Central memory CD8-positive, alpha-beta T cell (primary cell): Measurements from ENCODE around the gene HRC.

ENCODE experiments used
- ATAC-seq: fragments of 150-1000 bp; cut with Tn5 transposase; replicated peaks from 2 replicates; pipeline ENCODE4 v1.10.0; 2022; ENCODE audit warnings: mild to moderate bottlenecking, moderate FRiP score, moderate number of reproducible peaks; ENCODE audit not compliant: poor library complexity, severe bottlenecking; ENCODE audit errors: extremely low read depth
- DNase-seq, 2 donors: peaks; one replicate each; pipeline ENCODE4 v3.0.0; 2021; ENCODE audit warnings: low spot score in 2 of 2
- H3K27ac Mint-ChIP-seq: one replicate; pipeline ENCODE4 v1.8.0; 2022; ENCODE audit warnings: low read depth, mild to moderate bottlenecking, moderate library complexity, mixed read lengths
- H3K27me3 Mint-ChIP-seq: one replicate; pipeline ENCODE4 v1.8.0; 2022; ENCODE audit warnings: mixed read lengths
- H3K36me3 Mint-ChIP-seq: one replicate; pipeline ENCODE4 v1.8.0; 2022; ENCODE audit warnings: mild to moderate bottlenecking, moderate library complexity, mixed read lengths; ENCODE audit not compliant: insufficient read depth
- H3K4me1 Mint-ChIP-seq: one replicate; pipeline ENCODE4 v1.8.0; 2022; ENCODE audit warnings: mixed read lengths
- H3K4me3 Mint-ChIP-seq: one replicate; pipeline ENCODE4 v1.8.0; 2022; ENCODE audit warnings: mild to moderate bottlenecking, moderate library complexity, mixed read lengths
- H3K9me3 Mint-ChIP-seq: one replicate; pipeline ENCODE4 v1.8.0; 2022; ENCODE audit warnings: mixed read lengths

HRC gene, protein sequence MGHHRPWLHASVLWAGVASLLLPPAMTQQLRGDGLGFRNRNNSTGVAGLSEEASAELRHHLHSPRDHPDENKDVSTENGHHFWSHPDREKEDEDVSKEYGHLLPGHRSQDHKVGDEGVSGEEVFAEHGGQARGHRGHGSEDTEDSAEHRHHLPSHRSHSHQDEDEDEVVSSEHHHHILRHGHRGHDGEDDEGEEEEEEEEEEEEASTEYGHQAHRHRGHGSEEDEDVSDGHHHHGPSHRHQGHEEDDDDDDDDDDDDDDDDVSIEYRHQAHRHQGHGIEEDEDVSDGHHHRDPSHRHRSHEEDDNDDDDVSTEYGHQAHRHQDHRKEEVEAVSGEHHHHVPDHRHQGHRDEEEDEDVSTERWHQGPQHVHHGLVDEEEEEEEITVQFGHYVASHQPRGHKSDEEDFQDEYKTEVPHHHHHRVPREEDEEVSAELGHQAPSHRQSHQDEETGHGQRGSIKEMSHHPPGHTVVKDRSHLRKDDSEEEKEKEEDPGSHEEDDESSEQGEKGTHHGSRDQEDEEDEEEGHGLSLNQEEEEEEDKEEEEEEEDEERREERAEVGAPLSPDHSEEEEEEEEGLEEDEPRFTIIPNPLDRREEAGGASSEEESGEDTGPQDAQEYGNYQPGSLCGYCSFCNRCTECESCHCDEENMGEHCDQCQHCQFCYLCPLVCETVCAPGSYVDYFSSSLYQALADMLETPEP

DNA sequence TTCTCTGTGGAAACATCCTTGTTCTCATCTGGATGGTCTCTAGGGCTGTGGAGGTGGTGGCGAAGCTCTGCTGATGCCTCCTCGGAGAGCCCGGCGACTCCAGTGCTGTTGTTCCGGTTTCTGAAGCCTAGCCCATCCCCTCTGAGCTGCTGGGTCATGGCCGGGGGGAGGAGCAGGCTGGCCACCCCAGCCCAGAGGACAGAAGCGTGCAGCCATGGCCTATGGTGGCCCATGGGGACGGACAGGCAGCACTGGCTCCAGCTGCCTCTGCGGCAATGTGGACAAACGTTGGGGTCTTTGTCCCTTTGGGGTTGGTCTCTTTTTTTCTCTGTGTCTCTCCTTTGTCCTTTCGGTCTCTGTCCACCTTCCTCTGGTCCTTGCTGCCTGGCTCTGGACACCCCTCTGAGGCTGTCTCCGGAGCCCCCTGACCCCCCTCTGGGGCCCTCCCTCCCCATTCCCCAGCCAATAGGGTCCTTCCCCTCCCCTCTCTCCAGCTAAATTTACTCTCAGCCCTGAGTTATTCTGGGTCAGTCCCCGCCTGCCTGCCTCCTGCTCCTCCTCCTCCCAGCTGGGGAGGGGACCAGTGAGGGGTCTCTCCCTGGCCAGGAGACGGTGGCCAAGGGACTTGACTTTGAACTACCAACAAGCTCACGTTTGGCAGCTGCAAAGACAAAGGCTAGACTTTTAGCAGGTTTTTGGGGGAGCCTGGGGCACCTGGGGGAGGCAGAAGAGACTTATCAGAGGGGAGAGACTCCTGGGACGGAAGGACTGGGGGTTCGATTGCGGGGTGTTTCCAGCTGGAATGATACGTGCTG, at the start of gene HRC:
Gene HRC, minus strand, starts transcription at position 392 of the 815 bp plus-strand sequence. Its CDS starts 159 bp downstream, at position 233.
- Mint-ChIP-seq H3K4me1 (peaks cover 17% of the 10 kb centered on the region), H3K36me3 (peaks cover 2% of the 10 kb centered on the region), H3K27ac (peak within 1 kb of the TSS; percentile 58), H3K9me3 (peaks cover 8% of the 10 kb centered on the region), H3K27me3 (peaks cover 89% of the 10 kb centered on the region), H3K4me3 (no peak within 1 kb of the TSS)
- no peak for DNase-seq
- no peak for ATAC-seq

DNA sequence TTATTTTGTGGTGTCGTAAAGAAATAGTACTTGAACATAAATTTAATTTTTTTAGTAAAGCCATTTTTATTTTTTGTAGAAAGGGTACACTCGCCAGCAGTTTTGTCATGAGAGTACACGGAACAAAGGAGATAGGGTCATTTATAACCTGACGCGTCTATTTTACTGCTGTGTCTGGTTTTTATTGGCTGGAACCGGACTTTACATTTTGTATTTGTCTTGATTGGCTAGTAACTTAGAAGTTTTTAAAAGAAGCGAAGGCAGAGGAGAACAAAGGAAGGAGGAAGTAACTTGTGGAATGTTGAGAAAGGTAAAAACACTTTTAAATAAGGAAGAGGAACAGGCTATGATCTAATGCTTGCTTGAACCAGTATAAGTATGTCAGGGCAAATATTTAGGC, 45.8 kb upstream of the HRC start:
- H3K4me3 Mint-ChIP-seq = no peak overlapping the region
- ATAC-seq (no peak), DNase-seq (no peak)
- H3K27me3 Mint-ChIP-seq = peaks cover 7% of the 10 kb centered on the region
- H3K36me3 Mint-ChIP-seq = no peaks in the 10 kb centered on the region
- no peaks in the 10 kb centered on the region for H3K9me3 Mint-ChIP-seq
- H3K27ac Mint-ChIP-seq = no peak overlapping the region
- no peaks in the 10 kb centered on the region for H3K4me1 Mint-ChIP-seq

DNA sequence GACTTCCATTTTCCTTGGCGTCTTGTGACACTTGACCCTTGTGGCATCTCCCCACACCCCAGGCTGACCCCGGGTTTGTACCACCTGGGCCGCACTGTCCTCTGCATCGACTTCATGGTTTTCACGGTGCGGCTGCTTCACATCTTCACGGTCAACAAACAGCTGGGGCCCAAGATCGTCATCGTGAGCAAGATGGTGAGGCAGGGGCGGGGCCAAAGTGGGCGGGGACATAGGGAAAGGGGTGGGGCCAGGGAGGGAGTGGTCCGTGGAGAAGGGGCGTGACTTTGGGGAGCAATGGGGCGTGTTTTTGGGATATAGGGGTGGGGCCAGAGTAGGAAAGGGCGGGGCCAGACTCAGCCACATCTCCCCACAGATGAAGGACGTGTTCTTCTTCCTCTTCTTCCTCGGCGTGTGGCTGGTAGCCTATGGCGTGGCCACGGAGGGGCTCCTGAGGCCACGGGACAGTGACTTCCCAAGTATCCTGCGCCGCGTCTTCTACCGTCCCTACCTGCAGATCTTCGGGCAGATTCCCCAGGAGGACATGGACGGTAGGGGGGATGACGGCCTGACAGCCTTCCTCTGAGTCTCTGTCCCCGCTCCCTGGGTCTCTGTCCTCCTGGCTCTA, 45.2 kb upstream of the HRC start:
- no peak for ATAC-seq
- no peak overlapping the region for H3K27ac Mint-ChIP-seq
- no peak for DNase-seq
- no peaks in the 10 kb centered on the region for H3K36me3 Mint-ChIP-seq
- peaks cover 7% of the 10 kb centered on the region for H3K27me3 Mint-ChIP-seq
- H3K4me1 Mint-ChIP-seq = no peaks in the 10 kb centered on the region
- H3K9me3 Mint-ChIP-seq = no peaks in the 10 kb centered on the region
- no peak overlapping the region for H3K4me3 Mint-ChIP-seq

GRCh38 chr19:49196527-49197240, 41.5 kb upstream of the HRC start:
- DNase-seq (no peak), ATAC-seq (no peak)
- Mint-ChIP-seq H3K4me3 (no peak overlapping the region), H3K4me1 (no peaks in the 10 kb centered on the region), H3K9me3 (no peaks in the 10 kb centered on the region), H3K27me3 (peaks cover 7% of the 10 kb centered on the region), H3K27ac (no peak overlapping the region), H3K36me3 (no peaks in the 10 kb centered on the region)

GRCh38 chr19:49194408-49194807, 39.2 kb upstream of the HRC start:
- Mint-ChIP-seq H3K4me1 (peaks cover 4% of the 10 kb centered on the region), H3K36me3 (no peaks in the 10 kb centered on the region)
- no peak for DNase-seq

DNA sequence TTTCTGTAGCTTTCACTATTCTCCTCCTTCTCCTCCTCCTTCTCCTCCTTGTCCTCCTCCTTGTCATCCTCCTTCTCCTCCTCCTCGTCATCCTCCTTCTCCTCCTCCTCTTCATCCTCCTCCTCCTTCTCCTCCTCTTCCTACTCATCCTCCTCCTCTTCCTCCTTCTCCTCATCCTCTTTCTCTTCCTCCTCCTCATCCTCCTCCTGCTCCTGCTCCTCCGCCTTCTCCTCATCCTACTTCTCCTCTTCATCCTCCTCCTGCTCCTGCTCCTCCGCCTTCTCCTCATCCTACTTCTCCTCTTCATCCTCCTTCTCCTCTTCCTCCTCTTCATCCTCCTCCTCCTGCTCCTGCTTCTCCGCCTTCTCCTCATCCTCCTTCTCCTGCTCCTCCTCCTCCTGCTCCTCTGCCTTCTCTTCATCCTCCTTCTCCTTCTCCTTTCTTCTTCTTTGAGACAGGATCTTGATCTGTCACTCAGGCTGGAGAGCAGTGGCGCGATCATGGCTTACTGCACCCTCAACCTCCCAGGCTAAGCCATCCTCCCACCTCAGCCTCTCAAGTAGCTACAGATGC, 38.7 kb upstream of the HRC start:
- Mint-ChIP-seq H3K9me3 (no peaks in the 10 kb centered on the region), H3K36me3 (no peaks in the 10 kb centered on the region), H3K4me1 (peaks cover 8% of the 10 kb centered on the region), H3K27me3 (peaks cover 15% of the 10 kb centered on the region), H3K4me3 (no peak overlapping the region), H3K27ac (no peak overlapping the region)
- no peak for DNase-seq
- ATAC-seq = no peak

More at GRCh38 chr19:49194408-49194807, 39.2 kb upstream of the HRC start:
- peaks cover 10% of the 10 kb centered on the region for H3K27me3 Mint-ChIP-seq
- no peak for ATAC-seq
- H3K4me3 Mint-ChIP-seq = no peak overlapping the region
- no peaks in the 10 kb centered on the region for H3K9me3 Mint-ChIP-seq
- H3K27ac Mint-ChIP-seq = no peak overlapping the region

GRCh38 chr19:49190781-49191180, 35.6 kb upstream of the HRC start:
- Mint-ChIP-seq H3K9me3 (no peaks in the 10 kb centered on the region), H3K4me1 (peaks cover 8% of the 10 kb centered on the region), H3K27ac (no peak overlapping the region), H3K27me3 (peaks cover 10% of the 10 kb centered on the region), H3K4me3 (no peak overlapping the region), H3K36me3 (no peaks in the 10 kb centered on the region)
- ATAC-seq = no peak
- no peak for DNase-seq

DNA sequence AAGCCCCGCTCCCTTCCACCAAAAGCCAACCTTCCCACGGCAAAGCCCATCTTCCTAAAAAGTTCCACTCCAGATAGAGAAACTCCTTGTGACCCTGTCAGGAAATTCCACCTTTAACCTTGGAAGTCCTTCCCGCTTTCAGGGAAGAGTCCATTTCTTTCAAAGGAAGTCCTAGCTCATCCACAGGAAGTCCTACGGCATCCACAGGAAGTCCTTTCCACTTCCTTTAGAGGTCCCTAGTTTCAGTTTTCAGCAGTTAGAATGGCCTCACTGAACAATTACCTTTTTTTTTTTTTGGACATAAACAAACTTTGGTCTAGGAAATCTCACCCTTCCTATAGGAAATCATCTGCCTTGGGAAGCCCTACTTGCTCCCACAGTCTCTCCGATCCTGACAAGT, 34.1 kb upstream of the HRC start:
- no peak overlapping the region for H3K27ac Mint-ChIP-seq
- no peak for ATAC-seq
- H3K4me3 Mint-ChIP-seq = no peak overlapping the region
- no peaks in the 10 kb centered on the region for H3K36me3 Mint-ChIP-seq
- peaks cover 10% of the 10 kb centered on the region for H3K27me3 Mint-ChIP-seq
- DNase-seq = no peak
- H3K4me1 Mint-ChIP-seq = peaks cover 8% of the 10 kb centered on the region
- H3K9me3 Mint-ChIP-seq = peaks cover 1% of the 10 kb centered on the region

- DNase-seq = no peak
- ATAC-seq = no peak
- peaks cover 8% of the 10 kb centered on the region for H3K4me1 Mint-ChIP-seq
- H3K36me3 Mint-ChIP-seq = no peaks in the 10 kb centered on the region
- no peak overlapping the region for H3K27ac Mint-ChIP-seq
- peaks cover 6% of the 10 kb centered on the region for H3K9me3 Mint-ChIP-seq
- H3K4me3 Mint-ChIP-seq = no peak overlapping the region
- H3K27me3 Mint-ChIP-seq = peaks cover 10% of the 10 kb centered on the region
These were observed 33.5 kb upstream of the HRC start for GRCh38 chr19:49188626-49189200.

DNA sequence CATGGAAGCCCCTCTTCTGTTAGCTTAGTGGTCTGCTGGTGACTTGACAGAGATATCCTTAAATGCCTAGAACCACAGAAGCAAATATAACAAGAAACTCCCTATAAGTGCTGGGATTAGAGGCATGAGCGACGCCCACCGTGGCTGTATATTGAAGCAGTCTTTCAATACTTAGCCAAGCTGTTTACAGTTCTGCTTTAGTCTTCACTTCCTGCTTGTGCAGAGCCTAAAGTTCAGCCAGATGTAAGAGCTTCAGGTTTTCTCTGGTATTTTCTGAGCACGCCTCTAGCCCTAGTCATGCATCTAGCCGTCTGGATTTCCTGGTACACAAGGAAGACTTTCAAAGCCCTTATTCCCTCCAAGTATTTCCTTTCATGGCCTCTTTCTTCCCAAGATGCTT, 30.9 kb upstream of the HRC start:
- Mint-ChIP-seq H3K4me3 (no peak overlapping the region), H3K9me3 (peaks cover 11% of the 10 kb centered on the region), H3K36me3 (no peaks in the 10 kb centered on the region), H3K27me3 (peaks cover 10% of the 10 kb centered on the region), H3K4me1 (peaks cover 8% of the 10 kb centered on the region), H3K27ac (no peak overlapping the region)
- no peak for ATAC-seq
- no peak for DNase-seq

DNA sequence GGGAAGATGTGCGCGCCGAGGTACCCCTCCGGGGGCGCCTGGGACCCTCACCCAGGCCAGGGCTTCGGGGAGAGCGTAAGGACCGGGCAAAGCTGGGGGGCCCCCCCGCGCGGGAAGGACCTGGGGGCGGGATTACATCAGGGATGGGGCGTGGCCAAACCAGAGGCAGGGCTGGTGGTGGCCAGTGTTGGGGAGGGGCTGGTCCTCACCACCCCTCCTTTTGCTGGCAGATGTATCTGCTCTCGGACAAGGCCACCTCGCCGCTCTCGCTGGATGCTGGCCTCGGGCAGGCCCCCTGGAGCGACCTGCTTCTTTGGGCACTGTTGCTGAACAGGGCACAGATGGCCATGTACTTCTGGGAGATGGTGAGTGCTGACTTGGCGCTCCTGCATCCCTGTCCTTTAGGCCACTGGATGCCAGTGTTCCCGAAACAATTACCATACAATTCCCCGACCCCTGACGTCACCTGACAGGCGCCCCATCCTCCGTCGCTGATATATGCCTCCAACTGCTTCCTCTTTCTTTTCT, 27.7 kb upstream of the HRC start:
- H3K27ac Mint-ChIP-seq = no peak overlapping the region
- peaks cover 11% of the 10 kb centered on the region for H3K9me3 Mint-ChIP-seq
- no peaks in the 10 kb centered on the region for H3K4me1 Mint-ChIP-seq
- ATAC-seq (no peak), DNase-seq (no peak)
- H3K4me3 Mint-ChIP-seq = no peak overlapping the region
- H3K36me3 Mint-ChIP-seq = no peaks in the 10 kb centered on the region
- H3K27me3 Mint-ChIP-seq = no peaks in the 10 kb centered on the region
